Measurements from ENCODE around the gene BABAM2.

DNA sequence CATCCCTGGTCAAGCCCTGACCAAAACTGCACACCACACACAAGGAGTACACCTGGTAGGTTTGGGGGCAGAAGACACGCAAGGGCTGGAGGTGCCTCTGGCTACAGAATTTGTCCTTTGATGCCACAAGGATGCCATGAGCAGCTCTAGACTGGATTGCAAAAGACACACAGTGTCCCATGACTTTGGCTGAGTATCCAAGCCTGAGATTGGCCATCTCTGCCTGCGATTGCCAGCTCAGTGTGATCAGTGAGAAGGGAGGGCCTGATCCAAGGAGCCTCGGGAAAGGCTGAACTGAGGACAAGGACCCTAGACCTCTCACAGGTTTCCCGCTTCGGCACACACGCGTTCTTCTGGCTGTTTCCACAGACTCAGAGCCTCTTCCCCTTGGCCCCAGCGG, 442.2 kb downstream of the BABAM2 start:
- TF ChIP-seq POLR2A (IDR thresholded peaks at IDR 0.05; ENCODE audit: low read depth) (no peak), CTCF (IDR thresholded peaks at IDR 0.05) (no peak)

Measured in esophagus muscularis mucosa (tissue), 3 donors.